HG03159 (cell line): ENCODE measurements around the gene MYO1E.

Experiments used
- ATAC-seq: cut with Tn5 transposase; IDR thresholded peaks from one replicate; pipeline ENCODE4 v1.9.1; 2021; ENCODE audit warnings: mild to moderate bottlenecking, moderate library complexity; ENCODE audit not compliant: unreplicated experiment

Gene MYO1E

DNA sequence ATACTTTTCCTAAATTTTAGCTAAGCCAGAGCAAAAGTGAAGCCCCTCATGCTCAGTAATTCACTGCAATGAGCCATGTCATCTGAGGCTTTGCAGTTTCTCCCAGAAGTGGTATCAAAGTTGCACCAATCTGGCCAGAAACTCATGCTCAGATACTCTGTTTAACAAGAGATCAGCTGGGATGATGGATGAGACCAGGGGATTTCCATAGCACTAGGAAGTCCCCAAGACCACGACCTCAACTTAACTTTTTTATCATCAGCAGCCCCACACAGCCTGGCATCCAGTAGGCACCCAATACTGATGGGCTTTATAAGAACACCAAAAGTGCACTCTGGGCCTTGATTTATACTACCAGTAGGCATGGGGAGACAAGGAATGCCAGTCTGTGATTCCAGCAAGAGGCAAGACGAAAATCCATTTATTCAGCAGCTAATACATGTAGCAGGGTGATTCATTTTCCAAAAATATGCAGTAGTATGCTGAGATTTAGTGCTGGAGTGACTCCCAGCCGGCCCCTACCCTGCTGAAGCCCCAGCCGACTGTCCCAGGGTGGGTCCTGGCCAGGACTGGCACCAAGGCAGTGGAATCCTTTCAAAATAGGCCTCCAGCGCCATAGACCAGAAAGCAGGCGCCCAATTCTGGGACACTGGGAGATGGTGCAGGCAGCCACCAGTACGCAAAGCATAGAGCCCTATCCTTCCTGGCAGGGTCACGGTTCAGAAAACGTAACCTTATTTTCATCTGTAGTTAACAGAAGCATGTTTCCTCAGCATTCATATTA lies 166.6 kb downstream of the MYO1E start:
- no peak for ATAC-seq

DNA sequence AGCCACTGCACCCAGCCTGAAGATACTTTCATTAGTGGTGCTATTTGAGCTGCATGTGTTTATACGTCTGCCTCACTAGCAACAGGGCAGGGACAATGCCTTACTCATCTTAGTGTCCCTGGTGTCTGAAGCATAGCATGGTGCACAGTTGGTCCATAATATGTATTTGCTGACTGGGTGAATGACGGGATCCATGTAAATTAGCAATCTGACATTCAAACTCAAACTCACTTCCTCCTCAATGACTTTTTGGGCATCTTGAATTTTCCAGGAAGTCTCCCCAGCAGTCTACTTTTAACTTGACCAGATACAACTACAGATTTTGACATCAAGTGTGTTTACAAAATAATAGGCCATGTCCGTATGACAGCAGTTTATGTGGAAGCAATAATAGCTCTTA lies 169.0 kb downstream of the MYO1E start:
- ATAC-seq = no peak

DNA sequence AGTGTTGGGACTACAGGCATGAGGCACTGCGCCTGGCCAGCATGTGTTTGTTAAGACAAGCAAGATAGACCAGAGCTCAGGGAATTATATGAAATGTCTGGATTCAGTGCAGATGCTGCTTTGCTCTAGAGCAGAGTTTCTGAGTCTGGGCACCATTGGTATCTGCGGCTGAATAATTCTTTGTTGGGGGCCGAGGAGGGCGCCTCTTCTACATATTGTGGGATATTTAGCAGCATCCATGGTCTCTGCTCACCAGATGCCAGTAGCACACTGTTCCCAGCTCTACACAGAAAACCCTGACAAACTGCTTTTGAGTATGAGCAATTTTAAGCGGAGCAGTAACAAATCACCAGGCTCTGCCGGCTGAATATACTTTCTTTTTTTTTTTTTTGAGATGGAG lies 169.7 kb downstream of the MYO1E start:
- no peak for ATAC-seq

DNA sequence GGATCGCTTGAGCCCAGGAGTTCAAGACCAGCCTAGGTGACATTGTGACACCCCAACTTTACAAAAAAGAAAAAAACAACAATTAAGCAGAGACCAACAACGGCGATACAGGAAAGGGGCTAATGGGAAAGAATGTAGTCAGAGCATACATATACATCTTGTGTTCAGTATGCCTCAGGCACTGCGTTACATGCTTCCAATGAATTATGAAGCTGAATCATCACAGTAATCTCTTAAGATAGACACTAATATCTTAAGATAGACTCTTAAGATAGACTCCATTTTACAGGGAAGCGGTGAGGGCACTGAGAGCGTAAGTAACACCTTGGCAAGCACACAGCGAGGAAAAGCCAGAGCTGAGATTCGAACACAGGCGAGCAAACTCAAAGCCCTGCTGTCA lies 172.1 kb downstream of the MYO1E start:
- ATAC-seq = no peak

DNA sequence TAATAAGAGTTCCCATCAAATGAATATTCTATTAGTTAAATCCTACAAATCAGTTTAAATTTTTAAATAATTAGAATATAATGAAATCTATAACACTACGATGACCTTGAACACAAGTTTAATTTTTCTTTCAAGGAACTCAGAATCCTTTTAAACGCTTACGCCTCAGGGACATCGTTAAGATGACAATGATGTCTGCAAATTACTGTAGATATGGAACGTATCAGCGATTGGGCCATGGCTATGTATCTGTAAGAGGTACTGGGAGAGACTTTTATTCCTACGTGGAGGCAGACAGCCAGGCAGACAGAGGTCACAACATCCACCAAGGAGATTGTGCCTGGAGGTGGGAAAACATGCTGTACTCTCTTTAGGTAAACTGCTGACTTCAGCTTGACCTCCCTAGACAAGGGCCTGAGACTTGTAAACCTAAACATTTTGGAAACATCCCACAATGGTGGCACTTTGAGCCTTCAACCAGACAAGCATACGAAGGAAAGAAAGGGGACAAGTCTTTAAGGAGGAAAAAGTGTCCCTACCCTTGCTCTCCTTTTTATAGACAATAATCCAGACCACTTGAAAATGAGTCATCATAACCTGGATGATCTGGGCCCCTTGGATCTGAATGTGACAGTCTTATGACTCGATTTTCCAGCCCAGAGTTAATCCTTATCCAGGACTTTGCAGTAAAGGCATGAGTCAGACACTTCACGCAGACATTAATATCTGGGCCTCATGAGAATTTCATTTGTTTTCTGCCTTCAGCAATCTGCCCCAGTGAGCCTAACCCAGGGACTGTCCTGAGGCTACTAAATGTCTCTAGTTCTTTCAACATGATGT lies 172.8 kb downstream of the MYO1E start:
- no peak for ATAC-seq

DNA sequence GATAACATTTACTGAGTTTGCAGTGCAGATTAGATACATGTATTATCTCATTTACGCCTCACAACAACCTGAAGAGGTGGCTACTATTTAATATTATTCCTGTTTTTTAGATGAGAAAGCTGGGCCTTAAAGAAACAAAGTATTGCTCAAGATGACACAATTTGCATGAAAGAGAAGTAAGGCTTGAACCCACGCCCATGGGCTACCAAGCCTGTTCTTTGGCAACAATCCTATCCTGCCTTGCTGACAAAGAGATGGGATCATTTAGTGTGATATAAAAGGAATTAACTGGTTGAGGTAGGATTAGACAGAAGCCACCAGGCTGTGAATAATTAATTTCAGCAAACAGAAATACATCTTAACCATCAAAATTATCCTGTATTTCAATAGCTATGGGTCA lies 175.2 kb downstream of the MYO1E start:
- ATAC-seq = no peak

DNA sequence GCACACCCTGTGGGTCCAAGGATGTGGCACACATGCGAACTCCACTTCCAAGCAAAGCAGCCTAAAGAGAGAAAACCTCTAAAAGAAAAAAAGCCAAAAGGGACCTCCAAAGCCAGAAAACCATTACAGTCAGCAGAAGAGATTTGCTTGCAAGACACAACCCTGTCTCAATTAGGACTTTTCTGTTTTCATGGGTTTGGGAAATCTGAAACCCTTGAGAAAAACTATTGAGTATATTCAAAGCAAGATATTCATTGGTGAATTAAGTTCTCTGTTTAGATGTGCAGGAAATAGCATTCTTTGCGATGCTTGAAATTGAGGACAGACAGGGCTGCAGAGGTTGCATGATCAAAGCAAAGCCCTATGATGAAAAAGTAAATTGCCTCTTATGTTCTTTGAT lies 176.3 kb downstream of the MYO1E start:
- ATAC-seq = no peak

DNA sequence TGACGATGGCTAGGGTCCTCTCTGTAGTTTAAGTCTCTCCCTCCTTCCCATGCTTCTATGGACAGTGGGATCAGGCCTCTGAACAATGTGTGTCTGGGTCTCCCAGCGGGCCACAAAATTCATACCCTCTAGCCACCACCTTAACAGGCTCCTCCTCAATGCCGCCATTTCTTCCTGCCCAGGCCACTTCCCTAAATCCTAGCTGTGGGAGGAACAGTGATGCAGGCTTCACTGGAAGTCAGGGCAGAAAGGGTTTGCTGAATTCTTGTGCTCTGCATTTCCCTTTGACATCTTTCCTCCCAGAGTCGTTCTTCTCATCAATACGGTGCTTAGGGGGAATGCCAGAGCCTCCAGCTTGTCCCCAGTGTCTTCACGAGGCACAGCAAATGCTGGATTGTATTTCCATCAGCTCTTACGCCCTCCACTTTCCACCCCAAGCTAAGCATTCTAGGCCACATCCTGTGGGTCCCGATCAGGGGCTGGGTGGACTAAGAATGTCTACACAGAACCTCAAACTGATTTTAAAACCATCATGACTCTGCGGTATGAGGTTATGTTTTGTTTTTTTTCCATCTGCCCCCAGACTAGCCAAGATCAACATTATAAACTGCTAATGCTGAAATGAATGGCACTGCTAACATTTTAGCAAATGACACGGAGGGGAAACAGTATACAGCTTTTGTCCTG lies 177.9 kb downstream of the MYO1E start:
- no peak for ATAC-seq

DNA sequence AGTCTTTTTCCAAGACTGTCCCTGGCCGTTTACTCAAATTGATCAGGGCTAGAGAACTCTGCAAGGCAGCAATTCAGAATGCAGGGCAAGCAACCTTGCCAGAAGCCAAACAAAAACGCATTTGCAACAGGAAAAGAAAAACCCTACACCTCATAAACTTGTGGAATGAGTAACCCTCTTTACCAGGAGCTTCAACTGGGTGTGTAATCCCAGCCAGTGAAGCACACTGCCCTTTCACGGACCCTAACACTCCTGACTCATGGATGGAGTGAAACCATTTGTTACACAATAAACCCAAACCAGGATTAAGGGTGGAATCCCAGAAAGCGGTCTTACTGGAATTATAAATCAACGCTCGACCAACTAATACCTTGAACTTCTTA lies 180.8 kb downstream of the MYO1E start:
- no peak for ATAC-seq

DNA sequence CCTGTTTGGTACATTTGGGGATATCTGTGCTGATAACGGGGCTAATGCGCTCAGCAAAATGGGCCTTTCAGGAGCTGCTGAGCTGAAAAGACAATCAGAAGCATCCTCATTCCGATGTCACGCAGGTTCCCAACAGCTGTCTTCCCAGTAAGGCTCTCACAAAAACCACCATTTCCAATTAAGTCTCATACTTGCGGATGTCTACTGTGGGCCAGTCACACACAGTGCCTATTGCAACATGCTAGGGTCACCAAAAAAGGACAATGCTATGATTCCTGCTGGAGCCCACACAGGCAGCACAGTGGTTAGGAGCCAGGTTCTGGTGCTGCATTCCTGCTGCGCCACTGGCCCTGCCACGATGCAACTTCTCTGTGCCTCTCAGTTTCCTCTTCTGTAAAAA lies 182.4 kb downstream of the MYO1E start:
- no peak for ATAC-seq

DNA sequence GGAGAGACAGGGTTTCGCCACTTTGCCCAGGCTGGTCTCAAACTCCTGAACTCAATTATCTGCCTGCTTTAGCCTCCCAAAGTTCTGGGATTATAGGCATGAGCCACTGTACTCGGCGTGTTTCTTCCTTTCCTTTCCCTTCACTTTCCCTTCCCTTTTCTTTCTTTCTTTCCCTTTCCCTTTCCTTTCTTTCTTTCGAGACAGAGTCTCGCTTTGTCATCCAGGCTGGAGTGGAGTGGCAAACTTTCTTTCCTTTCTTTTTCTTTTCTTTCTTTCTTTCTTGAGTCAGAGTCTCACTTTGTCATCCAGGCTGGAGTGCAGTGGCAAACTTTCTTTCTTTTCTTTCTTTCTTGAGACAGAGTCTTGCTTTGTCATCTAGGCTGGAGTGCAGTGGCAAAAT lies 183.4 kb downstream of the MYO1E start:
- ATAC-seq = no peak

DNA sequence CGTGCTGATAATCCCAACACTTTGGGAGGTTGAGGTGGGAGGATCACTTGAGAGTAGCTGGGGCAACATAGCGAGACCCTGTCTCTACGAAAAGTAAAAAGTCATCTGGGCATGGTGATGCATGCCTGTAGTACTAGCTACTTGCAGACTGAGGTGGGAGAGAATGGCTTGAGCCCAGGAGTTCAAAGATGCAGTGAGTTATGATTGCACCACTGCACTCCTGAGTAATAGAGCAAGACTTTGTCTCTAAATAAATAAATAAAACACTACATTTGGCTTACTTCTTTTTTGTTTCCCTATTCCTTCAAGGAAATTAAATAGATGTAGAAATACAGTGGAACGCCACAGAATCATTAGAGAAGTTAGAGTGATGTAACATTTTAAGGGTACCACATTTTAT lies 186.2 kb downstream of the MYO1E start:
- ATAC-seq = no peak

DNA sequence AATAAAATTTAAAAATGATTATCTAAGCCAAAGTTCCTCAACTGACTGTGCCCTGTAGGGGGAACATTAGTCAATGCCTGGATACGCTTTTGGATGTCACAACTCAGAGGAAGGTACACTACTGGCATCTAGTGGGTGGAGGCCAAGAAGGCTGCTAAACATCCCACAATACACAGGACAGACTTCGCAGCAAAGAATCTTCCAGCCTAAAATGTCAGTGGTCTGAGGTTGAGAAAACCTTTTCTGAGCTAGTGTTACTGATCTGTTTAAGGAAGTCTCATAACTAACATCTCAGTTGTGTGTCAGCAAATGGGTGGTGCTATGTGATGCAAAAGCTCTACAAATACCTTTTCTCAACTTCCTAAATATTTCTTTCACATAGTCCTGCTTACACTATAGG lies 186.9 kb downstream of the MYO1E start:
- ATAC-seq = no peak

DNA sequence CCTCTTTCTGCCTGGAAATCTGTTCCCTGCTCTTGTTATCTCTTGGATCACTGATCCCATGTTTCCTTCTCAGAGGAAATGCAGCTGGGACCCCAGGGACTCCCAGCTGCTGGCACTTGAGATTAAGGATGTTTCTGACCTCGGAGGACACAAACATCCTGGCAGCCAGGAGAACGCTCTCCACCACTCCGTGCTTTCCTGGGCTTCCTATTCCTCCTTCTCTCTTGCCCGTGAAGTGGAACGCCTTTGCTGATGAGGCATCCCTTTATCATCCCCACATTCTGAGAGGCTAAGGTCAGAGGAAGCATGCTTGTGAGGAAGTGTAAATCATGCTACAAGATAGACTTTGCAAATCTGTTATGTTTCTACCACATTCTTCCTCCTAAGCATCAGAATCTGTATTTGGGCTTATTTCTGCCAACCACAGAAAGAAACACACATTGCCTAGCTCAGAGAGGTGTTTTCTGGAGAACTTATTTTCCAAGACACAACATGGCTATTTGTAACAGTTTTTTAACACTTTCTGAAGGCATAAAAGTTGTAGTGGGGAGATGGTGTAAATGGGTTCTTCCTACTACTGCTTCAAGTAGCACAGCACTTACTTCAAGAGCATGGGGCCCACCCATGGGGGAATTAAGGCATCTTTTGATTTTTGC lies 191.6 kb downstream of the MYO1E start:
- ATAC-seq = no peak

DNA sequence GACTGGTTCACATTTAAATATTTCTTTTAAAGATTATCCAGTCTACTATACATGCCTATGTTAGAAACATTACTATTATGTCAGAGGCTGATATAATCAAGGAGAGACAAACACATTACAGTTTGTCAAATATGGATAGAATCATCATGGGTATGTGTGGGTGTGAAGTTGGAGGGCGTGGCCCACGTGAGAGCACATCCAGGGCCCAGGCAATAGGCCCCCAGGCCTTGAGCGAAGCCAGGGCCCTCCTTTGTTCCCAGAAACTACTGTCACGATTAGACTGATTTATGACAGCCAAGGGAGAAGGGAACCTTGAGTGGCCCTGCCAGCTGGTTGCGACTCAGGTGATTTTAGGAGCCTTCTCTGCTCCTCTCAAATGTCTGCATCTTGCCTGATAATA lies 193.0 kb downstream of the MYO1E start:
- no peak for ATAC-seq

DNA sequence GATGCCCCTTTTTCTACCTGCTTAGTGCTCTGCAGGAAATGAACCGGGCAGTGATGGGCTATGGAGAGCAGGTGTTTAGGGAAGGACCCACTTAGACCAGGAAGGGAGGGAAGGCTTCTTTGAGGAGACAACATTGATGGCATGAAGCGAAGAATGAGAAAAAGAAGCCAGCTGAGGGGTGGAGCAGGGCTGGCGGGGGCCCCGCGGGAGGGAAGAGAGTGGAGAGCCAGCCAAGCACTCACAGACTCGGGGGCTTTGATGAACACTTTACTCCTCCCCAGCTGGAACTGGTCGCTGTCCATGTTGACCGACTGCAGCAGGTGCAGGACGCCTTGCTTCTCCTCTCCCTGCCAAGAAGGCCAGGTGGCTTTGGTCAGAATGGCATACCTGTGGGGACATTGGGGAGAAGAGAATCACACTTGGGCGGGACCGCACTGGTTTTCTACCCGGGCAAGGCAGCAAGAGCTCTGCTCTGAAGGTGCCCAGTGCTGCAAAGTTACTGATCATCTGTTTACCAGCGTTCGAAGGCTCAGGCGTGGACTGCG lies 194.4 kb downstream of the MYO1E start:
- ATAC-seq = no peak

DNA sequence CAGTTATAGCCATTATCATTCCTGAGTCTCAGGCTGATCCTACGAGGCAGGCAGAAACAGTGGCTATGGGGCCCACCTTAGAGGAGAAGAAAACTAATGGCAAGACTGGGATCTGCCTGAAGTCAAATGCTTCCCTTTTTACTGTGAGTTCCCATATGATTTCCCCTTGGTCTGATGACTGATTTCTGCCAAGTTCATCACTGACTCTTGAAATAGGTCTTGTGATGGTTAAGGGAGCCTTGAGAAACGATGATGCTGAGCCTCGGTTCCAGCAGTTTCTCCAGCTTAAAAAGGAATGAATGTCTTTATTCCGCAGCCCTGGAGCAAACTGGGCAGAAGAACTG lies 195.4 kb downstream of the MYO1E start:
- no peak for ATAC-seq

DNA sequence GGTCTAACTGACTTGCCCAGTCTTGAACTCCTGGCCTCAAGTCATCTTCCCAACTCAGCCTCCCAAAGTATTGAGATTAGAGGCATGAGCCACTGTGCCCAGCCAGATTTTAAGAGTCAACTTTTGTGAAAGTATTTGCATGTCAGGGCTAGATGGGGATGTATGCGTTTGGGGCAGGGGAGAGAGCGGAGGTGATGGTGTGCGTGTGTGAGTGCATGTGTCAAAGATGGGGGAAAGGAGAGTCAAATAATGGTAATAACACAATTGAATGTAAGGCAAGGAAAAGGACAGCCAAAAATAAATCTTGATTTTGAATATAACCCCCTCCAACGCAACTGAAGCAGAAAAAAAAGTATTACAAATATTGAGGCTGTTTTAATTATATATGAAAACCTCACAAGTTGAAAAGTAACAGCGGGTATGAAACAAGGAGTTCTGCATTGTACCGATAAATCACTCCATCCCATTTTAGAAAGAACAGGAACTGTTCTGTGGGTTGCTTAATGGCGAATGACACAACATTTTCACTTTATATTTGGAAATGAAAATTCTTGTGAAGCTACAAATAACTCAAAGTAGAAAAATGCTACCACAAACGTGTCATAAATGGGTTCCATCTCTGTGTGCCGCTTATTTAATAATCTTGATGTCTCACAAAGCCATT lies 195.9 kb downstream of the MYO1E start:
- ATAC-seq = no peak

DNA sequence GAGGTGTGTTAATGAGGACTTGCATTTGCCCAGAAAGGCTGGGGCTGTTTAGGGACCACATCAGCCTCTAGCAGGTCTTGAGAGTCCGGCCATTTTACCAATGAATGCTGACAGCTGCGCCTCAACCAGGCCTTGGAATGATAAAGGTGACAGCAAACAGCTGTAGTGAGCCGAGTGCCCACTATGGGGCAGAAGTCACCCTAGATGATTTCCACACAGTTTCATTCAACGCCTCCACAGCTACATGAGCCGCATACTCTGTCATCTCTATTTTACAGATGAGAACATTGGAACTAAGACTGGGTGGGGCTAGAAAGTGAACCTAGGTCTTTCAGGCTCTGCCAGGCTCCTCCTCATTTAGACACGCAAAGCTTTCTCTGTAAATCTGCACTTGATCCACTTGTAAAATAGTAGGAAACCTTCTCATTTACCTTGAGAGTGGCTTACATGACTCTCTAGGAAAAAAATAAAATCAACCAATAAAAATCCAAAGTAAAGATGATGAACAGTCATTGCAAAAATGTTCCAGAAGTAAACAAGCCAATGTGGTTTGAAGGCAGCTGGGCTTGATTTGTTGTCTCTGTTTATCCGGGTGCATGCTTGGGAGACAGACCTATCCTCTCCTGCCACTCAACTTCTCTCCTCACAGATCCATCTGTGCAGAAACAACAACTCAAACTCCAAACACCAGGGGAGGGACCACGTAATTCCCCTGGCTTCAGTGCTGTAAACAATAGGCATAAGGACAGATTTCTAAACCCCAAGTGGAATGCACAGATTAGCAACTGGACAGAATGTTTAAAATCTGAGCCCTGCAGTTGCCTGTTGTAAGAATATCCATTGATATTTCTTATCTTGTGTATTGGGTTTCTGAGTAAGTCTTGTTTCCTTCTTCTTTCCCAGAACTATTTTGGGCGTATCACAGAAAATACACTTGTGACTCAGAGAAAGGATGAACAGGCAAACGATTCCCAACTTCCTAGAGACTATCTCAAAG lies 197.5 kb downstream of the MYO1E start:
- no peak for ATAC-seq
